CD4-positive, alpha-beta T cell treated with Interferon alpha-2 for 1 hour (primary cell): ENCODE data around the gene FRMD4A.
"Not testable (repeated sequence)": the region's sequence is repeated elsewhere in the genome, so short reads cannot be mapped to it uniquely, and the experiment has no call there.

ENCODE experiments used
- DNase-seq, 2 donors: peaks; one replicate each; pipeline ENCODE4 v3.0.0-alpha.2; 2020 to 2022

Gene FRMD4A

GRCh38 chr10:14135196-14135595 is 195.5 kb downstream of the FRMD4A start:
- not testable (repeated sequence) for DNase-seq

- no peak for DNase-seq
Measured at GRCh38 chr10:14134275-14134674, 196.4 kb downstream of the FRMD4A start.

- DNase-seq, result no peak
Measured at GRCh38 chr10:14131261-14131960, 199.3 kb downstream of the FRMD4A start.

- no peak for DNase-seq
Measured at GRCh38 chr10:14129770-14130169, 201.0 kb downstream of the FRMD4A start.

- no peak for DNase-seq
Measured at GRCh38 chr10:14128519-14128918, 202.2 kb downstream of the FRMD4A start.

- no peak for DNase-seq
Measured at GRCh38 chr10:14126697-14127440, 203.9 kb downstream of the FRMD4A start.

- DNase-seq, result no peak
Measured at GRCh38 chr10:14125564-14125963, 205.2 kb downstream of the FRMD4A start.

- no peak for DNase-seq
Measured at GRCh38 chr10:14124941-14125340, 205.8 kb downstream of the FRMD4A start.

- DNase-seq, result no peak
Measured at GRCh38 chr10:14123139-14123538, 207.6 kb downstream of the FRMD4A start.

- no peak for DNase-seq
Measured at GRCh38 chr10:14120812-14121211, 209.9 kb downstream of the FRMD4A start.

- DNase-seq, result peak in 1 of 2 donors; percentile 1
Measured at GRCh38 chr10:14118953-14119352, 211.8 kb downstream of the FRMD4A start.

GRCh38 chr10:14116837-14117236 is 213.9 kb downstream of the FRMD4A start:
- no peak for DNase-seq

- DNase-seq, result no peak
Measured at GRCh38 chr10:14116021-14116420, 214.7 kb downstream of the FRMD4A start.

- no peak for DNase-seq
Measured at GRCh38 chr10:14114791-14115190, 215.9 kb downstream of the FRMD4A start.

- DNase-seq, result no peak
Measured at GRCh38 chr10:14112056-14112455, 218.7 kb downstream of the FRMD4A start.

GRCh38 chr10:14111208-14111607 is 219.5 kb downstream of the FRMD4A start:
- DNase-seq, result no peak

GRCh38 chr10:14106828-14107227 is 223.9 kb downstream of the FRMD4A start:
- no peak for DNase-seq

- no peak for DNase-seq
Measured at GRCh38 chr10:14102056-14102455, 228.7 kb downstream of the FRMD4A start.

- no peak for DNase-seq
Measured at GRCh38 chr10:14099885-14100284, 230.8 kb downstream of the FRMD4A start.

GRCh38 chr10:14093730-14094484 is 236.8 kb downstream of the FRMD4A start:
- DNase-seq, result no peak

- DNase-seq, result no peak
Measured at GRCh38 chr10:14092799-14093198, 237.9 kb downstream of the FRMD4A start.

- DNase-seq, result no peak
Measured at GRCh38 chr10:14089556-14090292, 241.0 kb downstream of the FRMD4A start.

- no peak for DNase-seq
Measured at GRCh38 chr10:14087566-14087965, 243.2 kb downstream of the FRMD4A start.
